DOHH2 (cell line): Measurements from ENCODE around the gene DPH6.
"Not testable (repeated sequence)": the region's sequence is repeated elsewhere in the genome, so short reads cannot be mapped to it uniquely, and the experiment has no call there.

ENCODE experiments used
- H3F3A ChIP-seq: fragments of 200-600 bp; sonication (generic), shearing (Covaris generic); 2 replicates; pipeline ENCODE4 v1.6.0; 2016; ENCODE audit warnings: antibody characterized with exemption, mild to moderate bottlenecking; ENCODE audit not compliant: control insufficient read depth, insufficient read depth
- H3K27ac ChIP-seq: fragments of 200-600 bp; sonication (generic); 2 replicates; pipeline ENCODE4 v1.5.1; 2014; ENCODE audit warnings: low read depth, mild to moderate bottlenecking, low read length, moderate library complexity
- H3K27me3 ChIP-seq: fragments of 200-600 bp; sonication (generic); 2 replicates; pipeline ENCODE4 v1.6.1; 2014; ENCODE audit warnings: mild to moderate bottlenecking, low read length, mixed read lengths; ENCODE audit not compliant: control insufficient read depth
- H3K36me3 ChIP-seq: fragments of 200-600 bp; sonication (generic); 2 replicates; pipeline ENCODE4 v1.6.1; 2014; ENCODE audit warnings: mild to moderate bottlenecking, low read length, moderate library complexity, mixed read lengths; ENCODE audit not compliant: control insufficient read depth
- H3K4me1 ChIP-seq: fragments of 200-600 bp; sonication (generic); 2 replicates; pipeline ENCODE4 v1.6.1; 2014; ENCODE audit warnings: mild to moderate bottlenecking, low read length, mixed read lengths; ENCODE audit not compliant: control insufficient read depth
- H3K4me2 ChIP-seq: fragments of 200-600 bp; sonication (generic); 2 replicates; pipeline ENCODE4 v1.6.0; 2014; ENCODE audit warnings: mild to moderate bottlenecking, low read length, moderate library complexity
- H3K4me3 ChIP-seq: fragments of 200-600 bp; sonication (generic); 2 replicates; pipeline ENCODE4 v1.5.1; 2014; ENCODE audit warnings: mild to moderate bottlenecking, low read length, mixed read lengths
- H3K79me2 ChIP-seq: fragments of 200-600 bp; sonication (generic); 2 replicates; pipeline ENCODE4 v1.6.1; 2014; ENCODE audit warnings: mild to moderate bottlenecking, low read length, mixed read lengths; ENCODE audit not compliant: control insufficient read depth
- H3K9me2 ChIP-seq: fragments of 200-600 bp; sonication (generic); replicated peaks from 2 replicates; pipeline ENCODE4 v1.6.1; 2014; ENCODE audit warnings: mild to moderate bottlenecking, low read length, mixed read lengths; ENCODE audit not compliant: control insufficient read depth
- H3K9me3 ChIP-seq: fragments of 200-600 bp; sonication (generic); 2 replicates; pipeline ENCODE4 v1.6.1; 2014; ENCODE audit warnings: antibody characterized with exemption, low read length, mixed read lengths; ENCODE audit not compliant: control insufficient read depth, insufficient read depth
- H4K20me1 ChIP-seq: fragments of 200-600 bp; sonication (generic); 2 replicates; pipeline ENCODE4 v1.6.0; 2014; ENCODE audit warnings: low read depth, mild to moderate bottlenecking, antibody characterized with exemption, low read length, moderate library complexity; ENCODE audit not compliant: control insufficient read depth, insufficient read depth
- CTCF ChIP-seq: fragments of 200-600 bp; sonication (generic); IDR thresholded peaks from one replicate; pipeline ENCODE4 v1.5.1; 2014; ENCODE audit warnings: antibody characterized with exemption, mild to moderate bottlenecking, low read depth, low read length; ENCODE audit not compliant: poor library complexity, severe bottlenecking
- EZH2phosphoT487 ChIP-seq: fragments of 200-600 bp; sonication (generic); IDR thresholded peaks from 2 replicates; pipeline ENCODE4 v1.6.1; 2017; ENCODE audit warnings: borderline replicate concordance, mild to moderate bottlenecking, antibody characterized with exemption, low read length, moderate library complexity, mixed read lengths

Gene DPH6

GRCh38 chr15:35399901-35400300 lies 146.1 kb downstream of the DPH6 start:
- Histone ChIP-seq H3K9me2 (no peaks in the 10 kb centered on the region), H4K20me1 (no peaks in the 10 kb centered on the region), H3K27ac (no peak overlapping the region), H3K79me2 (no peaks in the 10 kb centered on the region), H3K36me3 (no peaks in the 10 kb centered on the region), H3K4me3 (no peak overlapping the region), H3K4me1 (no peaks in the 10 kb centered on the region), H3K4me2 (no peak overlapping the region), H3F3A (no peaks in the 10 kb centered on the region), H3K27me3 (no peaks in the 10 kb centered on the region), H3K9me3 (no peaks in the 10 kb centered on the region)
- TF ChIP-seq EZH2phosphoT487 (no peak), CTCF (no peak)

- H3K27ac ChIP-seq, result no peak overlapping the region
- H3K9me3 ChIP-seq, result no peaks in the 10 kb centered on the region
- no peaks in the 10 kb centered on the region for H3F3A ChIP-seq
- H3K9me2 ChIP-seq, result no peaks in the 10 kb centered on the region
- H3K79me2 ChIP-seq, result no peaks in the 10 kb centered on the region
- TF ChIP-seq CTCF (no peak), EZH2phosphoT487 (no peak)
- H3K4me2 ChIP-seq, result no peak overlapping the region
- no peaks in the 10 kb centered on the region for H3K36me3 ChIP-seq
- H3K27me3 ChIP-seq, result no peaks in the 10 kb centered on the region
- H3K4me3 ChIP-seq, result no peak overlapping the region
- no peaks in the 10 kb centered on the region for H3K4me1 ChIP-seq
- no peaks in the 10 kb centered on the region for H4K20me1 ChIP-seq
Measured at GRCh38 chr15:35397027-35397426, 148.9 kb downstream of the DPH6 start.

GRCh38 chr15:35394416-35394815 lies 151.5 kb downstream of the DPH6 start:
- no peak for TF ChIP-seq EZH2phosphoT487
- TF ChIP-seq CTCF, result no peak
- no peak overlapping the region for H3K4me2 ChIP-seq
- no peak overlapping the region for H3K4me3 ChIP-seq
- H3K9me3 ChIP-seq, result no peaks in the 10 kb centered on the region
- H4K20me1 ChIP-seq, result no peaks in the 10 kb centered on the region
- no peaks in the 10 kb centered on the region for H3K9me2 ChIP-seq
- no peaks in the 10 kb centered on the region for H3K36me3 ChIP-seq
- no peaks in the 10 kb centered on the region for H3F3A ChIP-seq
- H3K79me2 ChIP-seq, result no peaks in the 10 kb centered on the region
- no peaks in the 10 kb centered on the region for H3K4me1 ChIP-seq
- H3K27me3 ChIP-seq, result no peaks in the 10 kb centered on the region
- no peak overlapping the region for H3K27ac ChIP-seq

- Histone ChIP-seq H3K4me2 (no peak overlapping the region), H4K20me1 (no peaks in the 10 kb centered on the region), H3K36me3 (no peaks in the 10 kb centered on the region), H3K9me2 (no peaks in the 10 kb centered on the region), H3K27me3 (no peaks in the 10 kb centered on the region), H3F3A (no peaks in the 10 kb centered on the region), H3K9me3 (no peaks in the 10 kb centered on the region), H3K4me1 (no peaks in the 10 kb centered on the region), H3K79me2 (no peaks in the 10 kb centered on the region), H3K4me3 (no peak overlapping the region), H3K27ac (no peak overlapping the region)
- TF ChIP-seq CTCF, result no peak
- TF ChIP-seq EZH2phosphoT487, result no peak
Measured at GRCh38 chr15:35393398-35393797, 152.6 kb downstream of the DPH6 start.

- not testable (repeated sequence) for H3K27ac ChIP-seq, H3F3A ChIP-seq, H3K4me1 ChIP-seq, H3K27me3 ChIP-seq, H3K9me3 ChIP-seq, H3K36me3 ChIP-seq, H3K4me3 ChIP-seq, H4K20me1 ChIP-seq, H3K79me2 ChIP-seq, H3K9me2 ChIP-seq, H3K4me2 ChIP-seq
Measured at GRCh38 chr15:35391408-35391984, 154.5 kb downstream of the DPH6 start.
